HCT116 (cell line): ENCODE measurements around the gene ZNF212. TPM values are rescaled to one million over a fixed set of nuclear protein-coding genes. Genes with fewer than 3 reads are reported as not detected.

ENCODE experiments used
- ATAC-seq: fragments of 200-7000 bp; cut with Tn5 transposase; 2 replicates; pipeline ENCODE4 v1.9.1; 2020; ENCODE audit warnings: mild to moderate bottlenecking, moderate library complexity
- BruUV-seq: library from RNA; stranded (reverse); fragments of 400-500 nt; replicated peaks from 2 replicates; lab custom pipeline; 2021; lab: Mats Ljungman, UMichigan
- CTCF ChIA-PET: fragments of 300-600 bp; sonication (Branson Sonifier 250); formaldehyde crosslinking; loops from one replicate; lab custom pipeline; 2021; ENCODE audit warnings: antibody characterized with exemption; lab: Charles Lee
- POLR2A ChIA-PET: fragments of 300-600, 350-600 bp; sonication (Branson Sonifier 250); formaldehyde crosslinking; loops from one replicate; lab custom pipeline; 2021; ENCODE audit warnings: antibody characterized with exemption; lab: Charles Lee
- RAD21 ChIA-PET, 2 experiments: fragments of 300-600 bp; sonication (Branson Sonifier 250); formaldehyde crosslinking; loops; one replicate each; lab custom pipeline; 2023; ENCODE audit warnings: low total read pairs in 2 of 2; ENCODE audit not compliant: uncharacterized antibody in 2 of 2, unreplicated experiment in 2 of 2, low non-redundant PET in 1 of 2; lab: Charles Lee
- DNase-seq: peaks from one replicate; pipeline ENCODE4 v3.0.0-alpha.2; 2010; ENCODE audit warnings: low read depth, low spot score
- H2AFZ ChIP-seq: fragments of 200-600 bp; shearing (Covaris generic), sonication (generic); 2 replicates; pipeline ENCODE4 v1.6.1; 2017; ENCODE audit warnings: low read depth, mixed run types, mixed read lengths, antibody characterized with exemption, low read length; ENCODE audit not compliant: poor library complexity, severe bottlenecking
- H3K27ac ChIP-seq: 2 replicates; pipeline ENCODE4 v1.5.1; 2012; ENCODE audit warnings: low read depth, low read length
- H3K27me3 ChIP-seq: fragments of 200-600 bp; sonication (generic); 2 replicates; pipeline ENCODE4 v1.6.1; 2016; ENCODE audit warnings: mixed run types, low read length, mixed read lengths; ENCODE audit not compliant: insufficient read depth
- H3K36me3 ChIP-seq, 2 experiments: fragments of 200-500 bp in 1 of 2; fragments of 200-600 bp in 1 of 2; sonication (Bioruptor generic) in 1 of 2; sonication (generic) in 1 of 2; 2 replicates each; pipeline versions ENCODE4 v1.5.1 to v1.6.1; 2014 to 2016; ENCODE audit warnings: low read length in 2 of 2, inconsistent platforms in 1 of 2, mixed read lengths in 1 of 2, mixed run types in 1 of 2; ENCODE audit not compliant: insufficient read depth in 2 of 2, control insufficient read depth in 1 of 2
- H3K4me1 ChIP-seq, 2 experiments: fragments of 200-600 bp in 1 of 2; sonication (generic) in 1 of 2; 2 replicates each; pipeline versions ENCODE4 v1.5.1 to v1.6.1; 2012 to 2017; ENCODE audit warnings: low read length in 2 of 2, inconsistent platforms in 1 of 2, mild to moderate bottlenecking in 1 of 2, mixed read lengths in 1 of 2, mixed run types in 1 of 2, moderate library complexity in 1 of 2; ENCODE audit not compliant: insufficient read depth in 2 of 2, control insufficient read depth in 1 of 2
- H3K4me2 ChIP-seq: fragments of 200-600 bp; sonication (generic); 2 replicates; pipeline ENCODE4 v1.6.1; 2017; ENCODE audit warnings: mixed run types, low read length, mixed read lengths
- H3K4me3 ChIP-seq, 2 experiments: fragments of 200-600 bp in 1 of 2; sonication (generic) in 1 of 2; replicated peaks in 1 of 2; 2 replicates each; pipeline ENCODE4 v1.5.1; 2011 to 2016; ENCODE audit warnings: low read length in 2 of 2, control low read depth in 1 of 2, low read depth in 1 of 2, mild to moderate bottlenecking in 1 of 2, mixed read lengths in 1 of 2, mixed run types in 1 of 2
- H3K79me2 ChIP-seq: fragments of 200-600 bp; sonication (generic); 2 replicates; pipeline ENCODE4 v1.6.1; 2017; ENCODE audit warnings: mild to moderate bottlenecking, mixed run types, low read length, moderate library complexity, mixed read lengths; ENCODE audit not compliant: insufficient read depth
- H3K9ac ChIP-seq: fragments of 200-600 bp; sonication (generic); 2 replicates; pipeline ENCODE4 v1.6.1; 2016; ENCODE audit warnings: low read length, mixed read lengths
- H3K9me2 ChIP-seq: fragments of 200-600 bp; sonication (generic), shearing (Covaris generic); 2 replicates; pipeline ENCODE4 v1.6.1; 2017; ENCODE audit warnings: mixed run types, mild to moderate bottlenecking, moderate library complexity; ENCODE audit not compliant: insufficient read depth
- H3K9me3 ChIP-seq, 2 experiments: fragments of 200-500 bp in 1 of 2; fragments of 200-600 bp in 1 of 2; sonication (Bioruptor generic) in 1 of 2; sonication (generic) in 1 of 2; 2 replicates each; pipeline ENCODE4 v1.6.1; 2014 to 2017; ENCODE audit warnings: low read length in 2 of 2, mixed read lengths in 2 of 2, inconsistent platforms in 1 of 2, low read depth in 1 of 2, mild to moderate bottlenecking in 1 of 2, mixed run types in 1 of 2, moderate library complexity in 1 of 2; ENCODE audit not compliant: control insufficient read depth in 1 of 2, insufficient read depth in 1 of 2
- H4K20me1 ChIP-seq: fragments of 200-600 bp; sonication (generic), shearing (Covaris generic); 2 replicates; pipeline ENCODE4 v1.6.1; 2017; ENCODE audit warnings: mixed run types, mild to moderate bottlenecking, moderate library complexity; ENCODE audit not compliant: insufficient read depth
- CBX3 ChIP-seq: IDR thresholded peaks from 2 replicates; pipeline ENCODE4 v1.6.1; 2012; ENCODE audit warnings: low read depth
- CEBPB ChIP-seq: IDR thresholded peaks from 2 replicates; pipeline ENCODE4 v1.6.1; 2012; ENCODE audit warnings: low read depth
- EGR1 ChIP-seq: IDR thresholded peaks from 2 replicates; pipeline ENCODE4 v1.6.1; 2012; ENCODE audit warnings: low read depth
- ELF1 ChIP-seq: IDR thresholded peaks from 2 replicates; pipeline ENCODE4 v1.6.1; 2012; ENCODE audit warnings: low read depth, borderline replicate concordance
- EZH2 ChIP-seq: fragments of 200-600 bp; sonication (generic); IDR thresholded peaks from 2 replicates; pipeline ENCODE4 v1.6.1; 2017; ENCODE audit warnings: antibody characterized with exemption, mixed run types
- EZH2phosphoT487 ChIP-seq: fragments of 200-600 bp; IDR thresholded peaks from 2 replicates; pipeline ENCODE4 v1.6.1; 2018; ENCODE audit warnings: antibody characterized with exemption, borderline replicate concordance
- FOSL1 ChIP-seq: IDR thresholded peaks from 2 replicates; pipeline ENCODE4 v1.6.1; 2012; ENCODE audit warnings: low read depth
- JUND ChIP-seq: IDR thresholded peaks from 2 replicates; pipeline ENCODE4 v1.6.1; 2012
- SP1 ChIP-seq: IDR thresholded peaks from 2 replicates; pipeline ENCODE4 v1.6.1; 2012; ENCODE audit warnings: low read depth
- SRF ChIP-seq: IDR thresholded peaks from 2 replicates; pipeline ENCODE4 v1.6.1; 2012; ENCODE audit warnings: low read depth
- ZFX ChIP-seq: fragments of 450-650 bp; IDR thresholded peaks from 2 replicates; pipeline ENCODE4 v1.6.1; 2017
- intact Hi-C: fragments of 100-400 bp; cut with micrococcal nuclease; formaldehyde crosslinking; loops from 2 replicates; pipeline ENCODE4 v1.10.0; 2022
- total RNA-seq: library from RNA; stranded (reverse); gene quantifications from one replicate; pipeline ENCODE4 v1.2.1, GENCODE V29; 2021; ENCODE audit not compliant: unreplicated experiment
- TF ChIP-seq, protein P1 (sequence below): IDR thresholded peaks from 2 replicates; pipeline ENCODE4 v1.6.1; 2011; ENCODE audit warnings: mild to moderate bottlenecking, low read length, moderate library complexity; ENCODE audit not compliant: insufficient replicate concordance; ENCODE audit errors: extremely low read depth
- TF ChIP-seq, protein P2 (sequence below), 3 experiments: fragments of 200-600 bp in 1 of 3; sonication (generic) in 1 of 3; IDR thresholded peaks in 2 of 3; conservative IDR thresholded peaks in 1 of 3; 2 replicates each; pipeline ENCODE4 v1.5.1; 2012 to 2017; ENCODE audit warnings: low read depth in 2 of 3, low read length in 2 of 3, antibody characterized with exemption in 1 of 3, borderline replicate concordance in 1 of 3, control low read depth in 1 of 3, mild to moderate bottlenecking in 1 of 3, mixed read lengths in 1 of 3, mixed run types in 1 of 3, moderate library complexity in 1 of 3; ENCODE audit not compliant: insufficient read depth in 1 of 3
- TF ChIP-seq, protein P3 (sequence below): IDR thresholded peaks from 2 replicates; pipeline ENCODE4 v1.6.1; 2012; ENCODE audit warnings: low read depth

Gene ZNF212
- total RNA-seq, 1 experiment from 2014 or later = 13.7 TPM

DNA sequence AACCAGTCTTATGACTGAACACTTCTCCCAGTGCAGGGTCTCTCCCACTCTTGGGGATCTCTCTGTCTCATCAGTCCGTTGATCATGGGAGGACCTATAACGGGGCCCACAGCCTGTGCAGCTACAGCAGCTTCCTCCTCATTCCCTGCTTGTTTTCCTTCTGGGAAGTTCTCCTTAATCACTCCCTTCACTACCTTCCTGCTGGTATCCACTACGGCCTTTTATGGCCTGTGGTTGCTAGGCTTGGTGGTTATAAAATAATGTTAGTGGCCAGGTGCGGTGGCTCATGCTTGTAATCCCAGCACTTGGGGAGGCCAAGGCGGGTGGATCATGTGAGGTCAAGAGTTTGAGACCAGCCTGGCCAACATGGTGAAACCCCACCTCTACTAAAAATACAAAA lies 47.6 kb upstream of the ZNF212 start:
- ChIA-PET RAD21 (no interaction called here), POLR2A (no interaction called here), CTCF (no interaction called here)
- TF ChIP-seq SP1 (no peak), JUND (no peak), FOSL1 (no peak), CBX3 (no peak), EZH2 (no peak), ELF1 (no peak), EGR1 (no peak), CEBPB (no peak), ZFX (no peak), EZH2phosphoT487 (no peak), SRF (no peak)
- TF ChIP-seq, protein P1, sequence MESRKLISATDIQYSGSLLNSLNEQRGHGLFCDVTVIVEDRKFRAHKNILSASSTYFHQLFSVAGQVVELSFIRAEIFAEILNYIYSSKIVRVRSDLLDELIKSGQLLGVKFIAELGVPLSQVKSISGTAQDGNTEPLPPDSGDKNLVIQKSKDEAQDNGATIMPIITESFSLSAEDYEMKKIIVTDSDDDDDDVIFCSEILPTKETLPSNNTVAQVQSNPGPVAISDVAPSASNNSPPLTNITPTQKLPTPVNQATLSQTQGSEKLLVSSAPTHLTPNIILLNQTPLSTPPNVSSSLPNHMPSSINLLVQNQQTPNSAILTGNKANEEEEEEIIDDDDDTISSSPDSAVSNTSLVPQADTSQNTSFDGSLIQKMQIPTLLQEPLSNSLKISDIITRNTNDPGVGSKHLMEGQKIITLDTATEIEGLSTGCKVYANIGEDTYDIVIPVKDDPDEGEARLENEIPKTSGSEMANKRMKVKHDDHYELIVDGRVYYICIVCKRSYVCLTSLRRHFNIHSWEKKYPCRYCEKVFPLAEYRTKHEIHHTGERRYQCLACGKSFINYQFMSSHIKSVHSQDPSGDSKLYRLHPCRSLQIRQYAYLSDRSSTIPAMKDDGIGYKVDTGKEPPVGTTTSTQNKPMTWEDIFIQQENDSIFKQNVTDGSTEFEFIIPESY = no peak
- TF ChIP-seq, protein P2, sequence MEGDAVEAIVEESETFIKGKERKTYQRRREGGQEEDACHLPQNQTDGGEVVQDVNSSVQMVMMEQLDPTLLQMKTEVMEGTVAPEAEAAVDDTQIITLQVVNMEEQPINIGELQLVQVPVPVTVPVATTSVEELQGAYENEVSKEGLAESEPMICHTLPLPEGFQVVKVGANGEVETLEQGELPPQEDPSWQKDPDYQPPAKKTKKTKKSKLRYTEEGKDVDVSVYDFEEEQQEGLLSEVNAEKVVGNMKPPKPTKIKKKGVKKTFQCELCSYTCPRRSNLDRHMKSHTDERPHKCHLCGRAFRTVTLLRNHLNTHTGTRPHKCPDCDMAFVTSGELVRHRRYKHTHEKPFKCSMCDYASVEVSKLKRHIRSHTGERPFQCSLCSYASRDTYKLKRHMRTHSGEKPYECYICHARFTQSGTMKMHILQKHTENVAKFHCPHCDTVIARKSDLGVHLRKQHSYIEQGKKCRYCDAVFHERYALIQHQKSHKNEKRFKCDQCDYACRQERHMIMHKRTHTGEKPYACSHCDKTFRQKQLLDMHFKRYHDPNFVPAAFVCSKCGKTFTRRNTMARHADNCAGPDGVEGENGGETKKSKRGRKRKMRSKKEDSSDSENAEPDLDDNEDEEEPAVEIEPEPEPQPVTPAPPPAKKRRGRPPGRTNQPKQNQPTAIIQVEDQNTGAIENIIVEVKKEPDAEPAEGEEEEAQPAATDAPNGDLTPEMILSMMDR (IDR thresholded peaks at IDR 0.05 in 2 of 3, conservative IDR thresholded peaks at IDR 0.05 in 1 of 3; ENCODE audit: borderline replicate concordance in 1 of 3, insufficient read depth in 1 of 3, low read depth in 2 of 3, low read length in 2 of 3) = no peak
- TF ChIP-seq, protein P3, sequence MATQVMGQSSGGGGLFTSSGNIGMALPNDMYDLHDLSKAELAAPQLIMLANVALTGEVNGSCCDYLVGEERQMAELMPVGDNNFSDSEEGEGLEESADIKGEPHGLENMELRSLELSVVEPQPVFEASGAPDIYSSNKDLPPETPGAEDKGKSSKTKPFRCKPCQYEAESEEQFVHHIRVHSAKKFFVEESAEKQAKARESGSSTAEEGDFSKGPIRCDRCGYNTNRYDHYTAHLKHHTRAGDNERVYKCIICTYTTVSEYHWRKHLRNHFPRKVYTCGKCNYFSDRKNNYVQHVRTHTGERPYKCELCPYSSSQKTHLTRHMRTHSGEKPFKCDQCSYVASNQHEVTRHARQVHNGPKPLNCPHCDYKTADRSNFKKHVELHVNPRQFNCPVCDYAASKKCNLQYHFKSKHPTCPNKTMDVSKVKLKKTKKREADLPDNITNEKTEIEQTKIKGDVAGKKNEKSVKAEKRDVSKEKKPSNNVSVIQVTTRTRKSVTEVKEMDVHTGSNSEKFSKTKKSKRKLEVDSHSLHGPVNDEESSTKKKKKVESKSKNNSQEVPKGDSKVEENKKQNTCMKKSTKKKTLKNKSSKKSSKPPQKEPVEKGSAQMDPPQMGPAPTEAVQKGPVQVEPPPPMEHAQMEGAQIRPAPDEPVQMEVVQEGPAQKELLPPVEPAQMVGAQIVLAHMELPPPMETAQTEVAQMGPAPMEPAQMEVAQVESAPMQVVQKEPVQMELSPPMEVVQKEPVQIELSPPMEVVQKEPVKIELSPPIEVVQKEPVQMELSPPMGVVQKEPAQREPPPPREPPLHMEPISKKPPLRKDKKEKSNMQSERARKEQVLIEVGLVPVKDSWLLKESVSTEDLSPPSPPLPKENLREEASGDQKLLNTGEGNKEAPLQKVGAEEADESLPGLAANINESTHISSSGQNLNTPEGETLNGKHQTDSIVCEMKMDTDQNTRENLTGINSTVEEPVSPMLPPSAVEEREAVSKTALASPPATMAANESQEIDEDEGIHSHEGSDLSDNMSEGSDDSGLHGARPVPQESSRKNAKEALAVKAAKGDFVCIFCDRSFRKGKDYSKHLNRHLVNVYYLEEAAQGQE = no peak
- DNase-seq (no peak), ATAC-seq (no peak)
- no peak overlapping the region for H3K4me3 ChIP-seq
- H4K20me1 ChIP-seq = no peaks in the 10 kb centered on the region
- no peaks in the 10 kb centered on the region for H3K36me3 ChIP-seq
- H3K79me2 ChIP-seq = peaks cover 13% of the 10 kb centered on the region
- intact Hi-C loops = no loop called here
- no peaks in the 10 kb centered on the region for H3K27me3 ChIP-seq
- no peak overlapping the region for H3K4me2 ChIP-seq
- no peaks in the 10 kb centered on the region for H3K9me3 ChIP-seq
- no peak overlapping the region for H3K27ac ChIP-seq
- H3K9ac ChIP-seq = no peak overlapping the region
- no peak overlapping the region for H2AFZ ChIP-seq
- BruUV-seq = no TSS peak
- peaks cover 6 to 13% of the 10 kb centered on the region in 2 experiments for H3K4me1 ChIP-seq
- H3K9me2 ChIP-seq = no peaks in the 10 kb centered on the region
